Fibroblast of the conjunctiva (primary cell): ENCODE measurements around the gene RDH11.
"Not testable (repeated sequence)": the region's sequence is repeated elsewhere in the genome, so short reads cannot be mapped to it uniquely, and the experiment has no call there.

Experiments
- DNase-seq: peaks from one replicate; pipeline ENCODE4 v3.0.0-alpha.2; 2010; ENCODE audit warnings: low read depth

RDH11 gene, protein sequence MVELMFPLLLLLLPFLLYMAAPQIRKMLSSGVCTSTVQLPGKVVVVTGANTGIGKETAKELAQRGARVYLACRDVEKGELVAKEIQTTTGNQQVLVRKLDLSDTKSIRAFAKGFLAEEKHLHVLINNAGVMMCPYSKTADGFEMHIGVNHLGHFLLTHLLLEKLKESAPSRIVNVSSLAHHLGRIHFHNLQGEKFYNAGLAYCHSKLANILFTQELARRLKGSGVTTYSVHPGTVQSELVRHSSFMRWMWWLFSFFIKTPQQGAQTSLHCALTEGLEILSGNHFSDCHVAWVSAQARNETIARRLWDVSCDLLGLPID

DNA sequence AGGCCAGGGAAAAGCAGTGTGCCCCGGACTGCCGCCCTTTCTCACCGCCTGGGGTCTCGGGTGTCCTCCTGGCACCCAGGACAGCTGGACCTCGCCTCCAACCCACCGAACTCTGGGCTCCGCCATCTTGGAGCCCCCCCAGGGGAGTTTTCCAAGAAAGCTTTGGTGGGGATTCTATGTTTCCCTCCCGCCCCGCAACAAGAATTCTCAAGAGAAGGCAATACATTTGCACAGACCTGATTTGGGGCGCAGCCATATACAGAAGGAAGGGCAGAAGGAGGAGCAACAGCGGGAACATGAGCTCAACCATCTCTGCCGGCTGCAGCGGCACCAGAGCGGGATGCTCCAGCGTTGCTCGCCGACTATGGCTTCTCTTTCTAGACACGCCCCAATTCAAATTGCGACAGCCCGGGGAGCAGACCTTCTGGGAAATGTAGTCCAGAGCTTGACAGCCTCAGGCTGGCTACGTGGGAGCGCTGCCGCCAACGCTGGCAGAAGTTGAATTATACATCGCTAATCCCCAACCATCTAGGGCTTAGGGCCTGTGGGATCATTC lies at the start of gene RDH11:
Gene RDH11, minus strand, starts transcription at position 371 of the 556 bp plus-strand sequence. Its CDS starts 61 bp downstream, at position 310.
- peak; percentile 83 for DNase-seq

DNA sequence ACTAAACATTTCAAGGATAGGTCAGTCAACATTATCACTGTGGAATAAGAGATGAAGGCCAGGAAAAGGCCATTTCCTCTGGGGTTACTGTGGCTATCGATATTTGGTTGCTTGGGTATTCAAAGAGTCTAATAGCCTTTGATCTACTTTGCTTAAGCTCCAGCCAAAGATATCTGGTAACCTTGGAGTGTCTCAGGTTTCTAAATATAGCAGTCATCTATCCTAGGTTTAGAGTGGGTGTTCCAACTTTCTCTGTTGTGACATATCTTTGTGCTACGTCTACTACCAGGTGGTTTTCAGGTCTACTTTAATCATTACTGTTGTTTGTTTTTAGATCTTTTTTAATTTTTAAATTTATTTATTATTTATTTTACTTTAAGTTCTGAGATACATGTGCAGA lies 48.5 kb upstream of the RDH11 start:
- no peak for DNase-seq

DNA sequence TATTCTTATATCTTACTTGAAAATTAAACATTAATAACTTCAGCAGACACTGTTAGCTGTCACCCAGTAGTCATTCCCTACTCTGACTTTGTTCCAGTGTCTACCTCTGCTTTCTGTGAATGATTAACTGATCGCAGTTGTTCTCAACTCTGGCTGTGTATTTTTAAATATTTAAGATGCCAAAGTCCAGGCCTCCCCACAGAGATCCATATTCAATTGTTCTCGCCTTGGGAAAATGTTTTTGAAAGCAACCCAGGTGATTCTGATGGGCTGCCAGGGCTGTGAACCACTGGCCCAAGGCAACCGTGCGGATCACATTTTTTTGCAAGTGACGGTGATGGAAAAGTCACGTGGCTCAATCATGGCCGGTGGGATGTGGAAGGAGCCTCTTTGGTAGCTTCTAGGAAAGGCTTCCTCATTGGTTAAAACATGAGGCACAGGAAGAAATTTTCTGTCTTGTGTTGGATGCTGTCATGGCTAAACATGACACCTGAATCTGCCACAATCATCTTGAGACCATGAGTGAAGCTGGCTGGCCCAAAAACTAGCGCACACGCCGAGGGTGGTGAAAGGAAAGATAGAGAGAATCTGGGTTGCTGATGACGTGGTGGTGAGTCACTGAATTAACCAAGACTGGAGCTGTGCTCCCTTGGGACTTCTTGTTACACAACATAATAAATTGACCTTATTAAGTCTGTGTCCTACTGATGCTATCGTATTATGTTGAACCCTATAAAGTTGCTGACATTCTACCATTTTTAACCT lies 43.4 kb upstream of the RDH11 start:
- peak; percentile 94 for DNase-seq

DNA sequence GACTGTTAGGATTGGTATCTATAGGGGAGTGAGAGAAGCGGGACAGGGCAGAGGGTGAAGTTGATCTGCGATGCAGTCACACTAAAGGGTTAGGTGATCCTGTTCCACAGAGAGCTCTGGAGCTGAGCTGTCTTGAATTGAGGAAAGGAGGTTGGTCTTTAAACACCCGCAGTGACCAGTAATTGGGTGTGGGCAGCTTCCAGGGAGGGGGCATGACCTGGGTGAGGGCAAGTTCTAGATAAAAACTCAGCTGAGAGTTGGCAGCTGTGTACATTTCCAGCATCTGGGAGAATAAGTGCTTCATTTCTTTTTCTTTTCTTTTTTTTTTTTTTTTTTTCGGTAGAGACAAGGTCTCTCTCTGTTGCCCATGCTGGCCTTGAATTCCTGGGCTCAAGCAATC lies 41.2 kb upstream of the RDH11 start:
- no peak for DNase-seq

DNA sequence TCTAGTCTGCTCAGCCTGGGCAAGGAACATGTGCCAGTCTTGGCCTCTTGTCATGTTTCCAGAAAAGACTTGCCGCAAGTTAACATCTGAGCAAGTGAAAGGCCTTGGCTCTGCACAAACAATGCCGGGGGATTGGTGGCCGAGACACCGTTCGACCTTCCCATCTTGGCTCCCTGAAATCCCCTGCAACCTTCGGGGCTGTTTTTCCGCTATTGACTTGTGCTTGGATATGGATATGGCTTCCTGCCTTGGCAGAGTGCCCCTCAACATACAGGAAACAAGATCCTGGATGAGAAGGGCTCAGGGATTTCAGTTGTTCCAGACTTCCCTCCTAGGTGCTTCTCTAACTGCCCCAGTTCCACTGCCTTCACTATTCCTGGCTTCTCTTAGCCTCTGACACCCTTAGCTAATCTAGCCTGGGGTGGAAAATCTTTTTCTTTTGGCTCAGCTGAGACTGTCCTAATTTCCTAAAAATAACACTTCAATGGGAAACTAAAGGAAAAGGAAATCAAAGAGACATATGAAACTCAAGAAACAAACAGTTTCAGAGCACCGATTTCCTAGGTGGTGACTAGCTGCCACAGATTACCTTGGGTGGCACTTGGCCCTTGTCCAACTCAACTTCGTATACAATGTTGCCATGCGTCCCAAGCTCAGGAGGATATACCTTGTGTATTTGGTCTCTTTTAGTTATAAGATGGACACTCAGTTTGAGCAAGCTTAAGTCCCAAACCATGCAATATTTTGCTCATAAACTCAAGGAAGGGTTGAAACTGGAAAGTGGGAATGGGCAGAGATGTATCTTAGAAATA lies 40.0 kb upstream of the RDH11 start:
- no peak for DNase-seq

DNA sequence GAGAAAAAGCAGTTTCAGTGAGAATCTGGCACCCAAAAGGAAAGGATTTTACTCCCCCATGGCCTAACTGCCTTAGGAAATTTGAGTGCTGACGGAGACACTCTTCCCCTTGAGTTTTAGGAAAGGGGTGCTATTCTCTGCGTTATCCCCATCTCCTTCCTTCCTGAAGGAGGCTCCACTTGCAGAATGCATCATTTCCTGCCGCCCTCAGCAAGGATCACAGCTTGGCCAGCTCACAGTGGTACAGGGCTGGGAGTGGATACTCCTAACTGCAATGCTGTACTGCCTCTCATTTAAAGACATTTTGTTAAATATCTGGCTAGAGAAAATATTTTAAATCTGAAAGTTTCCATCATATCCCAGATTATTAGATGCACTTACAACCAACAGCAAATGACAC lies 39.1 kb upstream of the RDH11 start:
- DNase-seq: no peak

DNA sequence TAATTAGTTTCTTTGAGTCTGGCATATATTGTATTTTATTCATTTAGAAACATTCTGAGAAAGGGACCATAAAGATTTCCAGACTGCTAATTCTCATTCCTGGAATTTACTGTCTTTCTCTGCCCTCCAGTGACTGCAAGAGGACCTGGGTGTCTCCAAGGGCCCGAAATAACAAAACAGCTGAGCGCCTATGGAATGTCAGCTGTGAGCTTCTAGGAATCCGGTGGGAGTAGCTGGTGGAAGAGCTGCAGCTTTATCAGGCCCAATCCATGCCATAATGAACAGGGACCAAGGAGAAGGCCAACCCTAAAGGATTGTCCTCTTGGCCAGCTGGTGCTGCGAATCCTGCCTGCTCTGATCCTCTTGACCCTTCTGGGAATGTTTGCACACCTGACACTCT lies 38.1 kb upstream of the RDH11 start:
- DNase-seq: no peak

DNA sequence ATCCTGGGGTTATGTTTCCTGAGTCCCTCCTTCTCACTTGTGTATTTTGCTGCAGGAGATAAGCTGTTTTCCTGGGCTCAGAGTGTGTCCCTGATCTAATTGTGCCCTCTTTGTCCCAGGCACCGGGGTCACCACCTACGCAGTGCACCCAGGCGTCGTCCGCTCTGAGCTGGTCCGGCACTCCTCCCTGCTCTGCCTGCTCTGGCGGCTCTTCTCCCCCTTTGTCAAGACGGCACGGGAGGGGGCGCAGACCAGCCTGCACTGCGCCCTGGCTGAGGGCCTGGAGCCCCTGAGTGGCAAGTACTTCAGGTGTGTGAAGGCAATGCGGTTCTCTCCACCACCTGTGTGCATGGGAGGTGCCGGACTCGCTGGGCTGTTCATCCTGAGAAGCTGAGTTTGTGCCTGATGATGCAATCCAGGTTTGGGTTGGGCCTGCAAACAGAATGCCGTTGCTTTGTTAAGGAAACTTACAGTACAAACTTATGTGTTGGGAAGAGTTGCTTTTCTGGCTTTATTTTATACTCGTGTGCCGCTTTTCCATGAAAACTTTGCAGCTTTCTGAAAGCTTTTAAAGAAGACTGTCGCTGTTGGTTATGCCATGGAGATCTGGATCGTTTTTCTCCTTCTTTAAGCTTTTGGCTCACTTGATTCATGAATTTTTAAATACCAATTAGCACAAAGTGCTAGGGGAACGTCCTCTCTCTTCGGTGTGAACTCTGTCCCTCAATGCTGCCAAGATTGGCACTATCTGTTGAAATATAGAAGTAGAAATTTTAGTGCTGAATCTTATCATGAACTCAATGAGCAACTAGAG lies 33.7 kb upstream of the RDH11 start:
- no peak for DNase-seq

DNA sequence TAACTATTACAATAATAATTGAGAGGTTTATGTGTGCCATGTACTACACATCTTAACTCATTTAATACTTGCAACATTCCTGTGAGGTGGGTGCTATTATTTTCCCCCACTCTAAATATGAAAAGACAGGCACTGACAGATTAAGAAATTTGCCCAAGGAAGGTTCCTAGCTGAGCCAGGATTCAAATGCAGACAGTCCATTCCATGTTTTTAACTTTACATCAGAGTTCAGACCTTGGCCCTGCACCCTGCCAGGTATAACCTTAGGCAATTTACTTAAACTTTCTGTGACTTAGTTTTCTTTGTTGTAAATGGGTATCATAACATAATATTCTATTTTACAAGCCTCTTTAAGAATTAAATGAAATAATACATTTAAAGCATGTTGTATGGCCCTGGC lies 32.7 kb upstream of the RDH11 start:
- no peak for DNase-seq

DNA sequence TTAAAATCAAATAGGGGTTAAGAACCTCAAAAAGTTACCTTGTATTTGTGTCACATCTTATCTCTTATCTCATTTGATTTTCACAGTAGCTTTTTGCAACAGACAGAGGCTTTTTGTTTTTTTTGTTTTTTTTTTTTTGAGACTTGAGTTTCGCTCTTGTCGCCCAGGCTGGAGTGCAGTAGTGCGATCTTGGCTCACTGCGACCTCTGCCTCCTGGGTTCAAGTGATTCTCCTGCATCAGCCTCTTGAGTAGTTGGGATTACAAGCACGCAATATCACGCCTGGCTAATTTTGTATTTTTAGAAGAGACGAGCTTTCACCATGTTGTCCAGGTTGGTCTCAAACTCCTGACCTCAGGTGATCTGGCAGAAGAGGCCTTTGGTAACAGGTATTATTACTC lies 31.8 kb upstream of the RDH11 start:
- DNase-seq: no peak

DNA sequence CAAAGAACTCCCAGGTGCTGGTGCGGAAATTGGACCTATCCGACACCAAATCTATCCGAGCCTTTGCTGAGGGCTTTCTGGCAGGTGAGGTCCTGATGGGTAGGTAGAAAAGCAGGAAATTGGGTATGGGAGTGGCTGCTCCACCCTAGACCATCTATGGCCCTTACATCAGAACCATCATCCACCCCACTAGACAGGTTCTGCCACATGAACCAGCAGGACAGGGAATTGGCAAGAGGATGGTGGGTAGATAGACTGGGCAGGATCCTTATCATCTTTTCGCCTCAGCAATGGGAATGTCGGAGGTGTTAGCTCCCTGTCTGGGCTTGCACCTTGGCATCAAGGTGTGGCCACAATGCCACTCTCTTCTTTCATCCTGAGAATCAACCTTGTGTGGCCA lies 29.6 kb upstream of the RDH11 start:
- DNase-seq: no peak

DNA sequence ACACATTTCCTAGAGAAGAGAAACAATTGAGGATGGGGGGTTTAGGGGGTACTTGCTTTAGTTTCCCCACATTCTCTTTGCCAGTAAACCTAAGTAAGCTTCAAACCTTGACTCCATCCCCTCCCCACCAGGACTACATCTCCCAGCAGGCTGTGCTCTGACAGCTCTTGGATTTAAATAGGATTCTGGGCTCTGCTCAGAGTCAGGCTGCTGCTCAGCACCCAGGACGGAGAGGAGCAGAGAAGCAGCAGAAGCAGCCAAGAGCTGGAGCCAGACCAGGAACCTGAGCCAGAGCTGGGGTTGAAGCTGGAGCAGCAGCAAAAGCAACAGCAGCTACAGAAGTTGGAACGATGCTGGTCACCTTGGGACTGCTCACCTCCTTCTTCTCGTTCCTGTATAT lies 26.7 kb upstream of the RDH11 start:
- DNase-seq: peak; percentile 43

DNA sequence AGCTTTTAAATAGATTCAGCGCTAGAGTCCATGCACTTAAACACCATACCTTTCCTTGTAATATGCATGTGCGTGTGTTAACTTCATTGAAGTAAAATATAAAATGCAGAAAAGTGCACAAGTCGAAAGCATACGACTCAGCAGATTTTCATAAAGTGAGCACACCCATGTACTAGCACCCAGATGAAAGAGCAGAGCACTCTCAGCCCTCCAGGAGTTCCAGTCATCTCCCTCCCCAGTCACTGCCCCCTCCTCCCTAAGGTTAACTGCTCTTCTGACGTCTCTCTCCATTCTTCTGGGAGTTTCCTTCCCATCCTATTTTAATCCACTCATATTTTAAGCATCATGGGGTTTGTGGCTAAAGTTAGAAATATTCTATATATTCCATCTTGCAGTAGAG lies 26.3 kb upstream of the RDH11 start:
- DNase-seq: no peak

DNA sequence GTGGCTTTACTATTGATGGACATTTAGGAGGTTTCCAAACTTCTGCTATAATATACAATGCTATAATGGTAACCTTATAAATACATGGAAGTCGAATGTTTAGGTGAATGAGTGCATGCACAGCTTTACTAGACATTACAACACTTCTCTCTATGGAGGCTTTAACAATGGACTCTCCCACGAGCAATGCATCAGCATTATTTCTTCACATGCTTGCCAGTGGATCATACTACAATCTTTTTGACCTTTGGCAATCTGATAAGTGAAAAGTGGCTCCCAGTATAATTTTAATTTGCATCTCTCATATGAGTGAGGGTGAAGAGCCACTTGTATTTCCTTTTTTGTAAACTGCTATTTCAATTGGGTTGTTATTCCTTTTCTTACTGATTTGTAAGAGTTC lies 24.3 kb upstream of the RDH11 start:
- DNase-seq: no peak

DNA sequence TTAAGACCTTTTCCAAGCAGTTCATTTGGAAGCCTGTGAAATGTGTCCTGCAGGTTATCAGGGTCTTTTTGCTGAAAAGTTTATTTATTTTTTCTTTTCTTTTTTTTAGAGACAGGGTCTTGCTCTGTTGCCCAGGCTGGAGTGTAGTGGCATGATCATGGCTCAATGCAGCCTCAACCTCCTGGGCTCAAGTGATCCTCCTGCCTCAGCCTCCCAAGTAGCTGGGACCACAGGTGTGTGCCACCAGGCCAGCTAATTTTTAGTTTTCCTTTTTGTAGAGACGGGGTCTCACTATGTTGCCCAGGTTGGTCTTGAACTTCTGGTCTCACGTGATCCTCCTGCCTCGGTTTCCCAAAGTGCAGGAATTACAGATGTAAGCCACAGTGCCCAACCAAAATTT lies 23.8 kb upstream of the RDH11 start:
- DNase-seq: not testable (repeated sequence)

DNA sequence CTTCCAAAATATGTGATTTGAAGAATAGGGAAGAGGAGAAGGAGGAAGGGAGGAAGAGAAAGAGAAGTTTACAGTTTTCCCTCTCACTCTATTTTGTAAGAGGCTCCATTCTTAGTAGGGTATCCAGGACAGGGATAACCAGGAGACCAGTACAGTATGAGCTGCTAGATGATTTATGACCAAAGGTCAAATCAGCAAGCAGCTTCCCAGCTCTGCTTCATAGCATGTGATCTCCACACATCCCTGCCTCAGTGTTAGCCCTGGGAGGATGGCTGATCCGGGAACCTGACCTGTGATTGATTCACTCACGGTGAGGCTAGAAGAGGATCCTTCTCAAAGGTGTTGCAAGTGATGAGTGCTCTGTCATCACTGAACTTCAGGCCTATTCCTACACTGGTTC lies 22.7 kb upstream of the RDH11 start:
- DNase-seq: no peak

DNA sequence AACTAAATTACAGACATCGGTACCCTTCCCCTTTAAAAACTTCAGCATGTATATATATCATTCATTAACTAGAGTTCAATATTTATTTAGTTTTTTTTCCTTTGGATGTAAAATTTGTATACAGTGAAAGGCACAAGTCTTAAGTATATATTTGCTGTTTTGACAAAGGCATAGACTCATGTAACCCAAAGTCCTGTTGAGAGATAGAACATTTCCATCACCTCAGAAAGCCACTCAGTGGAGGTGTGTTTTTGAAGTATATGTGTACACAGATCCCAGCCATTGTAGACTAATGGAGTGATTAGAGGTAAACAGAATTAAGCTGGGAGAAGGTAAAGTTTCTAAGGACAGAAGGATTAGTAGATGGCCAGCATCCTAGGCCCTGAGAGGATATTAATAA lies 21.5 kb upstream of the RDH11 start:
- DNase-seq: no peak

DNA sequence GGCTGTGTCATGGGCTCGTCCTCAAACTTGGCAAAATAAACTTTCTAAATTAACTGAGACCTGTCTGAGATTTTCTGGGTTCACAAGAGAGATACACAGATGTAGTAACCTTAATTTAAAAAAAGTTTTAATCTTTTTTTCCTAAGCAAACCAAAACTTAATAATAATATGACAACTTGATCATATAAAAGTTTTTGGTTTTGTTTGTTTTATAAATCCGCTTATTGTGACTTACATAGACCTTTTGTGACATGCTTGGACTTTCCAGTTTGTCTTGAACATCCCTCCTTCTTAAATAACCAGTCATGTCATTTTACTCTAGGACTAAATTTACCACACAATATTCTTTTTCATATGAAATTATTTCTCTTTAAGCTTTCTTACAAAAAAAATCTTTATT lies 14.6 kb upstream of the RDH11 start:
- DNase-seq: no peak

DNA sequence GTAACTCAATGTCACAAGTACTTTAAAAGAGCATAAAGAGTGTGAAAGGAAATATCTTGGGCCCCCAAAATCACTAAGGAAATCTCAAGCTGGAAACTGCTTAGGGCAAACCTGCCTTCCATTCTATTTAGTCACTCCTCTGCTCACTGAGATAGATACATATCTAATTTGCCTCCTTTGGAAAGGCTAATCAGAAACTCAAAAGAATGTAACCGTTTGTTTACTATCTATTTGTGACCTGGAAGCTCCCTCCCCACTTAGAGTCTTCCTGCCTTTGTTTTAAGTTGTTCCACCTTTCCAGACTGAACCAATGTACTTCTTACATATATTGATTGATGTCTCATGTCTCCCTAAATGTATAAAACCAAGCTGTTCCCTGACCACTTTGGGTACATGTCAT lies 14.2 kb upstream of the RDH11 start:
- not testable (repeated sequence) for DNase-seq

DNA sequence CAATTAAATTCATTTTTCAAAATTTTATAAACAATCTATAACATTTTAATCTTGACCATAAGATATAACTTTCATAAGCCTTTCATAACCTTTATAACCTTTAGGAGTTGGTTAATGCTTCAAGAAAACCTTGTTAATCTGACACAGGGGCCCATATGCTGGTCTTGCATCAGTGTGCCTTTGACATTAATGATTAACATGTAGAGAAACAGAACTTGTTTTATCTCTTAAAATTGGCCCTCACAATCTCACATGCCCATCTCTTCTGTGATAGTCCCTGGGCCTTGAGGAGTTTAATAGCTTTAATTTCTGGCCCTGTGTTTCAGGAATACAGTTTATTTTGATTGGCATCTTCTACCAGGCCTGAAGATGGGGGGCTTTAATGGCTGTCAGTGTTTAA lies 13.8 kb upstream of the RDH11 start:
- not testable (repeated sequence) for DNase-seq

DNA sequence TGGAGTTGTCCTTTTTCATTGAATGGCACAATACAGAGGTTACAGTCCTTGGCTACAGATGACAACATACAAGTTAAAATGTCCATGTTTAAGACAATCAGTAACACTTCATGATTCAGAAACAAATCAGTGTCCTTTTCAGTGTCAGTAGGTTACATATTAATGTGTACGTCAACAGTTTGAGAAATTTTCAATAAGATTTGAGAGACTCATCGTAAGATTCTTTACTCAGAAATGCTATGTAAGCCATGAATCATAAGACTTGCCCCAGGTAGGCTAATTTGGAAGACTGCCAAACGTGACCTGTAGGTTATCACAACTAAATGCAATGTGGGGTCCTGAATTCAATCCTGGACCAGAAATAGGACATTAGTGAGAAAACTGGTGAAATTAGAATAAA lies 9.6 kb upstream of the RDH11 start:
- no peak for DNase-seq
